Adrenal gland (tissue), 12 donors: Measurements from ENCODE around the gene PATL2. TPM values are rescaled to one million over a fixed set of nuclear protein-coding genes. Genes with fewer than 3 reads are reported as not detected.
"Not testable (repeated sequence)": the region's sequence is repeated elsewhere in the genome, so short reads cannot be mapped to it uniquely, and the experiment has no call there.

ENCODE experiments used
- DNase-seq, 7 donors: peaks; one replicate each; pipeline ENCODE4 v3.0.0-alpha.2; 2019 to 2020
- H3K27ac ChIP-seq, 5 donors: fragments of 200-600 bp; sonication (generic) in 4 of 5; 1 replicate in 3 of 5; 2 replicates in 2 of 5; pipeline versions ENCODE4 v1.5.1 to v1.8.0; 2016 to 2020; ENCODE audit warnings: mild to moderate bottlenecking in 1 of 5
- H3K27me3 ChIP-seq: fragments of 200-600 bp; 2 replicates; pipeline ENCODE4 v1.8.0; 2021
- H3K36me3 ChIP-seq, 2 donors: fragments of 200-600 bp; replicated peaks in 1 of 2; 1 replicate in 1 of 2; 2 replicates in 1 of 2; pipeline versions ENCODE4 v1.5.1 to v1.8.0; 2018 to 2022
- H3K4me1 ChIP-seq, 2 donors: fragments of 200-600 bp; replicated peaks in 1 of 2; 1 replicate in 1 of 2; 2 replicates in 1 of 2; pipeline versions ENCODE4 v1.5.1 to v1.8.0; 2018 to 2021
- H3K4me3 ChIP-seq, 4 donors: fragments of 200-600 bp; sonication (generic) in 3 of 4; one replicate each; pipeline ENCODE4 v1.5.1; 2016 to 2018
- H3K9me3 ChIP-seq, 3 donors: fragments of 200-600 bp; sonication (generic) in 1 of 3; replicated peaks in 1 of 3; 1 replicate in 2 of 3; 2 replicates in 1 of 3; pipeline versions ENCODE4 v1.5.1 to v1.8.0; 2016 to 2021
- CTCF ChIP-seq, 6 experiments: fragments of 450-650 bp in 4 of 6; fragments of 200-600 bp in 2 of 6; sonication (generic) in 1 of 6; IDR thresholded peaks; 1 replicate in 5 of 6; 2 replicates in 1 of 6; pipeline versions ENCODE4 v1.5.1 to v1.8.0; 2016 to 2021; ENCODE audit warnings: antibody characterized with exemption in 6 of 6, mild to moderate bottlenecking in 2 of 6, moderate library complexity in 1 of 6
- POLR2A ChIP-seq, 2 donors: fragments of 450-650 bp; IDR thresholded peaks; one replicate each; pipeline ENCODE4 v1.6.1; 2017; ENCODE audit warnings: antibody characterized with exemption in 2 of 2, mild to moderate bottlenecking in 2 of 2, moderate library complexity in 1 of 2
- WGBS, 4 donors: extraction: QIAGEN DNeasy Blood & Tissue Kit in 2 of 4; methylation state at CpG; one replicate each; pipeline versions ENCODE4 v1.1.5 to v1.1.7; 2013 to 2017; 5-methylcytosine and 5-hydroxymethylcytosine counted together
- intact Hi-C, 2 donors: fragments of 100-400 bp; cut with DNase I; formaldehyde crosslinking; loops; one replicate each; pipeline versions ENCODE4 v1.14.1 to v1.15.0; 2022 to 2023
- polyA plus RNA-seq, 3 donors: library from polyadenylated mRNA; stranded (reverse); fragments of 200-250 nt in 2 of 3; fragments of 350-450 nt in 1 of 3; fragmentation: Illumina TruSeq in 1 of 3; extraction: RNeasy Lipid Tissue Mini Kit (QIAGEN cat#74804) in 1 of 3; gene quantifications; one replicate each; pipeline ENCODE4 v1.2.3, GENCODE V29; 2013 to 2014
- total RNA-seq, 9 donors: library from RNA; depleted of rRNA in 4 of 9; stranded (reverse); fragments of >200 nt in 4 of 9; fragments of 120-200 nt in 1 of 9; fragmentation: NEBNext Ultra II Directional in 1 of 9; extraction: Animal tissue kit (Norgen Biotek cat#: 25700) in 1 of 9; gene quantifications; one replicate each; pipeline versions ENCODE4 v1.1.0 to v1.2.4, GENCODE V29; 2013 to 2023
- donor health status: healthy with polysubstance abuse.
- donor health status: Bipolar disorder and iron deficiency.
- donor health status: DM: yes; HTN: yes; CAD: no.
- donor health status: DM: no; HTN: no; CAD: no.
- donor health status: DM: no; HTN: no; CAD: no.
- donor health status: DM: yes; HTN: yes; CAD: no.

Gene PATL2
- total and polyA plus RNA-seq, 12 donors, result 0.42 to 18.3 (median 2.7) TPM

GRCh38 chr15:44633603-44634002, 77.5 kb downstream of the PATL2 start:
- H3K4me3 ChIP-seq, result no peak overlapping the region
- no peaks in the 10 kb centered on the region for H3K27me3 ChIP-seq
- DNase-seq, result peak in 3 of 7 donors; percentile 31 to 47 (median 40)
- H3K9me3 ChIP-seq, result no peaks in the 10 kb centered on the region
- peaks cover 0 to 48% of the 10 kb centered on the region in 2 donors for H3K36me3 ChIP-seq
- 87 to 93% (median 88%) methylated on average over 3 to 5 of the region's 5 CpGs for WGBS, 4 donors
- TF ChIP-seq CTCF (IDR thresholded peaks at IDR 0.05) (no peak), POLR2A (IDR thresholded peaks at IDR 0.05) (no peak)
- H3K27ac ChIP-seq, result peak overlapping the region in 4 of 5 donors; percentile 29 to 78 (median 68)
- intact Hi-C loops, result no loop called here
- H3K4me1 ChIP-seq, result peaks cover 12% of the 10 kb centered on the region in 2 donors

GRCh38 chr15:44625286-44625685, 85.8 kb downstream of the PATL2 start:
- H3K4me3 ChIP-seq, intact Hi-C loops, H3K4me1 ChIP-seq, H3K9me3 ChIP-seq, DNase-seq, H3K27ac ChIP-seq, H3K27me3 ChIP-seq: not testable (repeated sequence)
- H3K36me3 ChIP-seq, result peaks cover 0 to 75% of the 10 kb centered on the region in 2 donors
- WGBS, 4 donors, result 73 to 96% (median 86%) methylated on average over 2 of the region's 2 CpGs

GRCh38 chr15:44623178-44623577, 87.9 kb downstream of the PATL2 start:
- no peak for DNase-seq
- no peaks in the 10 kb centered on the region for H3K4me1 ChIP-seq
- no peaks in the 10 kb centered on the region for H3K9me3 ChIP-seq
- intact Hi-C loops, result no loop called here
- no peak overlapping the region for H3K4me3 ChIP-seq
- H3K27ac ChIP-seq, result no peak overlapping the region
- peaks cover 0 to 73% of the 10 kb centered on the region in 2 donors for H3K36me3 ChIP-seq
- H3K27me3 ChIP-seq, result no peaks in the 10 kb centered on the region
- TF ChIP-seq POLR2A (IDR thresholded peaks at IDR 0.05), result no peak
- TF ChIP-seq CTCF (IDR thresholded peaks at IDR 0.05), result no peak

- no peaks in the 10 kb centered on the region for H3K9me3 ChIP-seq
- 90 to 100% (median 92%) methylated on average over 1 of the region's 1 CpG for WGBS, 4 donors
- no peak for TF ChIP-seq CTCF (IDR thresholded peaks at IDR 0.05)
- TF ChIP-seq POLR2A (IDR thresholded peaks at IDR 0.05), result no peak
- H3K4me3 ChIP-seq, result no peak overlapping the region
- peaks cover 0 to 70% of the 10 kb centered on the region in 2 donors for H3K36me3 ChIP-seq
- DNase-seq, result no peak
- H3K4me1 ChIP-seq, result no peaks in the 10 kb centered on the region
- intact Hi-C loops, result no loop called here
- H3K27ac ChIP-seq, result no peak overlapping the region
- no peaks in the 10 kb centered on the region for H3K27me3 ChIP-seq
These were observed 91.0 kb downstream of the PATL2 start for GRCh38 chr15:44620081-44620480.

GRCh38 chr15:44616974-44617373, 94.1 kb downstream of the PATL2 start:
- H3K4me1 ChIP-seq, result no peaks in the 10 kb centered on the region
- H3K36me3 ChIP-seq, result peaks cover 0 to 74% of the 10 kb centered on the region in 2 donors
- 79 to 98% (median 97%) methylated on average over 2 of the region's 2 CpGs for whole genome bisulfite sequencing, 4 donors
- no peak for TF ChIP-seq CTCF (IDR thresholded peaks at IDR 0.05)
- no peak for TF ChIP-seq POLR2A (IDR thresholded peaks at IDR 0.05)
- H3K4me3 ChIP-seq, result no peak overlapping the region
- H3K27ac ChIP-seq, result no peak overlapping the region
- intact Hi-C loops, result no loop called here
- DNase-seq, result no peak
- no peaks in the 10 kb centered on the region for H3K9me3 ChIP-seq
- no peaks in the 10 kb centered on the region for H3K27me3 ChIP-seq
